Fibroblast of the conjunctiva (primary cell): ENCODE measurements around the gene GDF9.
"Not testable (repeated sequence)": the region's sequence is repeated elsewhere in the genome, so short reads cannot be mapped to it uniquely, and the experiment has no call there.

Experiments used
- DNase-seq: peaks from one replicate; pipeline ENCODE4 v3.0.0-alpha.2; 2010; ENCODE audit warnings: low read depth

Gene GDF9

GRCh38 chr5:132872788-132873118 lies 6.5 kb upstream of the GDF9 start:
- no peak for DNase-seq

GRCh38 chr5:132871459-132872284 lies 5.4 kb upstream of the GDF9 start:
- no peak for DNase-seq

GRCh38 chr5:132870801-132871200 lies 4.5 kb upstream of the GDF9 start:
- no peak for DNase-seq

GRCh38 chr5:132868754-132869153 lies 2.5 kb upstream of the GDF9 start:
- DNase-seq = no peak

- DNase-seq = no peak
These were observed 780 bp upstream of the GDF9 start for GRCh38 chr5:132867046-132867451.

GRCh38 chr5:132865668-132866341 lies 464 bp downstream of the GDF9 start:
- DNase-seq = no peak

- no peak for DNase-seq
These were observed 5.5 kb downstream of the GDF9 start for GRCh38 chr5:132860742-132861141.

- DNase-seq = no peak
These were observed 6.3 kb downstream of the GDF9 start for GRCh38 chr5:132859889-132860437.

GRCh38 chr5:132856011-132856410 lies 10.3 kb downstream of the GDF9 start:
- DNase-seq = no peak

GRCh38 chr5:132854992-132855391 lies 11.3 kb downstream of the GDF9 start:
- not testable (repeated sequence) for DNase-seq

- DNase-seq = no peak
These were observed 12.0 kb downstream of the GDF9 start for GRCh38 chr5:132854301-132854700.

GRCh38 chr5:132853790-132854189 lies 12.5 kb downstream of the GDF9 start:
- DNase-seq = no peak

GRCh38 chr5:132853323-132853722 lies 12.9 kb downstream of the GDF9 start:
- no peak for DNase-seq

- DNase-seq = no peak
These were observed 16.2 kb downstream of the GDF9 start for GRCh38 chr5:132850066-132850465.

GRCh38 chr5:132849347-132849746 lies 16.9 kb downstream of the GDF9 start:
- no peak for DNase-seq

GRCh38 chr5:132848270-132848669 lies 18.0 kb downstream of the GDF9 start:
- DNase-seq = no peak

- no peak for DNase-seq
These were observed 25.0 kb downstream of the GDF9 start for GRCh38 chr5:132841305-132841704.

- DNase-seq = no peak
These were observed 25.4 kb downstream of the GDF9 start for GRCh38 chr5:132840896-132841295.

- DNase-seq = no peak
These were observed 26.0 kb downstream of the GDF9 start for GRCh38 chr5:132840313-132840712.

GRCh38 chr5:132839426-132840301 lies 26.6 kb downstream of the GDF9 start:
- DNase-seq = no peak

GRCh38 chr5:132838516-132839282 lies 27.6 kb downstream of the GDF9 start:
- DNase-seq = no peak

- no peak for DNase-seq
These were observed 28.4 kb downstream of the GDF9 start for GRCh38 chr5:132837868-132838267.
